MCF 10A (cell line): ENCODE results near the gene ATXN10. TPM values are rescaled to one million over a fixed set of nuclear protein-coding genes. Genes with fewer than 3 reads are reported as not detected.

Source experiments
- BruUV-seq: library from RNA; stranded (reverse); fragments of 400-500 nt; replicated peaks from 2 replicates; lab custom pipeline; 2021; lab: Mats Ljungman, UMichigan
- CTCF ChIA-PET: fragments of 300-600 bp; sonication (Branson Sonifier 250); formaldehyde crosslinking; extraction: SDS; loops from one replicate; lab custom pipeline; 2021; ENCODE audit warnings: antibody characterized with exemption, inconsistent platforms; lab: Yijun Ruan, JAX
- POLR2A ChIA-PET: fragments of 300-600, 350-650 bp; sonication (Branson Sonifier 250); formaldehyde crosslinking; extraction: SDS; loops from one replicate; lab custom pipeline; 2020; ENCODE audit warnings: antibody characterized with exemption, inconsistent platforms; lab: Yijun Ruan, JAX
- DNase-seq: peaks from one replicate; pipeline ENCODE4 v3.0.0-alpha.2; 2018; ENCODE audit not compliant: unreplicated experiment
- H3K27ac Mint-ChIP-seq: one replicate; pipeline ENCODE4 v1.8.0; 2022; ENCODE audit warnings: mild to moderate bottlenecking, low read depth, mixed read lengths; ENCODE audit not compliant: unreplicated experiment
- H3K27me3 Mint-ChIP-seq: one replicate; pipeline ENCODE4 v1.8.0; 2022; ENCODE audit warnings: mixed read lengths; ENCODE audit not compliant: insufficient read depth, unreplicated experiment
- H3K36me3 Mint-ChIP-seq: one replicate; pipeline ENCODE4 v1.8.0; 2022; ENCODE audit warnings: mild to moderate bottlenecking, moderate library complexity, mixed read lengths; ENCODE audit not compliant: insufficient read depth, unreplicated experiment
- H3K4me1 Mint-ChIP-seq: one replicate; pipeline ENCODE4 v1.8.0; 2022; ENCODE audit warnings: mixed read lengths; ENCODE audit not compliant: insufficient read depth, unreplicated experiment
- H3K4me3 Mint-ChIP-seq: one replicate; pipeline ENCODE4 v1.8.0; 2022; ENCODE audit warnings: mild to moderate bottlenecking, moderate library complexity, mixed read lengths; ENCODE audit not compliant: unreplicated experiment
- H3K9me3 Mint-ChIP-seq: one replicate; pipeline ENCODE4 v1.8.0; 2022; ENCODE audit warnings: mixed read lengths; ENCODE audit not compliant: unreplicated experiment
- intact Hi-C: fragments of 100-400 bp; cut with micrococcal nuclease; formaldehyde crosslinking; loops from 2 replicates; pipeline ENCODE4 v1.14.1; 2022
- total RNA-seq: library from RNA; stranded (reverse); gene quantifications from 2 replicates; pipeline ENCODE4 v1.2.3, GENCODE V29; 2022
- TF ChIP-seq, protein P1 (sequence below): fragments of 200-600 bp; IDR thresholded peaks from one replicate; pipeline ENCODE4 v1.8.0; 2022; ENCODE audit warnings: antibody characterized with exemption, mild to moderate bottlenecking; ENCODE audit not compliant: unreplicated experiment

ATXN10 gene
- total RNA-seq, 1 experiment from 2014 or later = 193 TPM

DNA sequence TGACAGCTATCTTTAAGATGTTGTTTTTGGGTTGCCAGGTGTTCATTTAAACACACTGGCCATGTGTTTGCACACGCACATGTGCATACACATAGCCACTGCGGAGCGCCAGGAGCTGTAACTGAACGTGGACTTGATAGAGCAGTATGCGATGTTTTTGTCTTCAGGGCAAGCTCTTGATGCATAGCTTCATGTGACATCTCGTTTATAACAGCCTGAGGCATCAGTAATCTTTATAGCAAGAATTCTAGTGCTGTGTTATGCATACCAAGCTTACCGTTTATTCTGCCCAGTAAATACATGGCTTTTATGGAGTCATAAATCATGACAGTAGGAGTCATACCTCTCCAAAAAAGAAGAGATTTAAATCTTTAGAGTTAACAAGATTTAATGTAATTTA, 87.0 kb downstream of the ATXN10 start:
- intact Hi-C loops = no loop called here
- no peak for DNase-seq
- Mint-ChIP-seq H3K4me3 (no peak overlapping the region), H3K27me3 (no peaks in the 10 kb centered on the region), H3K27ac (no peak overlapping the region), H3K36me3 (peaks cover 57% of the 10 kb centered on the region), H3K9me3 (no peaks in the 10 kb centered on the region), H3K4me1 (peaks cover 9% of the 10 kb centered on the region)
- CTCF ChIA-PET = interaction anchor here (0.7 to 1.9 kb wide), 4 partner anchors 27 to 181 kb away, joined by 3 to 6 read pairs (median 3); no protein-coding TSS in a partner anchor
- BruUV-seq = no TSS peak
- POLR2A ChIA-PET = interaction anchor here (0.6 to 1.0 kb wide), 3 partner anchors 10 to 456 kb away, joined by 3 read pairs; no protein-coding TSS in a partner anchor
- TF ChIP-seq, protein P1, sequence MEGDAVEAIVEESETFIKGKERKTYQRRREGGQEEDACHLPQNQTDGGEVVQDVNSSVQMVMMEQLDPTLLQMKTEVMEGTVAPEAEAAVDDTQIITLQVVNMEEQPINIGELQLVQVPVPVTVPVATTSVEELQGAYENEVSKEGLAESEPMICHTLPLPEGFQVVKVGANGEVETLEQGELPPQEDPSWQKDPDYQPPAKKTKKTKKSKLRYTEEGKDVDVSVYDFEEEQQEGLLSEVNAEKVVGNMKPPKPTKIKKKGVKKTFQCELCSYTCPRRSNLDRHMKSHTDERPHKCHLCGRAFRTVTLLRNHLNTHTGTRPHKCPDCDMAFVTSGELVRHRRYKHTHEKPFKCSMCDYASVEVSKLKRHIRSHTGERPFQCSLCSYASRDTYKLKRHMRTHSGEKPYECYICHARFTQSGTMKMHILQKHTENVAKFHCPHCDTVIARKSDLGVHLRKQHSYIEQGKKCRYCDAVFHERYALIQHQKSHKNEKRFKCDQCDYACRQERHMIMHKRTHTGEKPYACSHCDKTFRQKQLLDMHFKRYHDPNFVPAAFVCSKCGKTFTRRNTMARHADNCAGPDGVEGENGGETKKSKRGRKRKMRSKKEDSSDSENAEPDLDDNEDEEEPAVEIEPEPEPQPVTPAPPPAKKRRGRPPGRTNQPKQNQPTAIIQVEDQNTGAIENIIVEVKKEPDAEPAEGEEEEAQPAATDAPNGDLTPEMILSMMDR = no peak

DNA sequence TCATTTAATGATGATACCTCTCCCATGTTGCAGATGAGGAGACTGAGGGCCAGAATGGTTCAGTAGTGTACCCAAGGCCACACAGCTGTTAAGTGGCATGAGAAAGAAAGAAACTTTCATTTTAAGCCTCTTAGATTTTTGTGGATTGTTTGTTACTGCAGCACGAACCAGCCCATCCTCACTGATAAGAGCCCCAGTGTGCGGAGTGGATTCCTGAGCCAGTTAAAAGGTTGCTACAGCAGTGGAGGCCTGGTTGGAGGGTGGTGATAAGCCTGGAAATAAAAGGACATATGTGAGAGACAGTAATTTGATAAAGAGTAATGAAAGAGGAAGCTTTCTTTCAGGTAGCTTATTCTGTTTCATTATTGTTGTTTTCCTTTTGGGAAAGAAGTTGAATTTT, 89.0 kb downstream of the ATXN10 start:
- peaks cover 11% of the 10 kb centered on the region for H3K4me1 Mint-ChIP-seq
- no peak for DNase-seq
- ChIA-PET POLR2A (interaction anchor here (0.9 to 1.0 kb wide), 3 partner anchors 8 to 291 kb away, joined by 3 read pairs; no protein-coding TSS in a partner anchor), CTCF (interaction anchor here (0.6 kb wide), 2 partner anchors 183 to 234 kb away, joined by 3 read pairs; no protein-coding TSS in a partner anchor)
- TF ChIP-seq, protein P1 = no peak
- H3K27ac Mint-ChIP-seq = no peak overlapping the region
- BruUV-seq = no TSS peak
- H3K4me3 Mint-ChIP-seq = no peak overlapping the region
- intact Hi-C loops = no loop called here
- H3K9me3 Mint-ChIP-seq = no peaks in the 10 kb centered on the region
- peaks cover 60% of the 10 kb centered on the region for H3K36me3 Mint-ChIP-seq
- H3K27me3 Mint-ChIP-seq = no peaks in the 10 kb centered on the region

DNA sequence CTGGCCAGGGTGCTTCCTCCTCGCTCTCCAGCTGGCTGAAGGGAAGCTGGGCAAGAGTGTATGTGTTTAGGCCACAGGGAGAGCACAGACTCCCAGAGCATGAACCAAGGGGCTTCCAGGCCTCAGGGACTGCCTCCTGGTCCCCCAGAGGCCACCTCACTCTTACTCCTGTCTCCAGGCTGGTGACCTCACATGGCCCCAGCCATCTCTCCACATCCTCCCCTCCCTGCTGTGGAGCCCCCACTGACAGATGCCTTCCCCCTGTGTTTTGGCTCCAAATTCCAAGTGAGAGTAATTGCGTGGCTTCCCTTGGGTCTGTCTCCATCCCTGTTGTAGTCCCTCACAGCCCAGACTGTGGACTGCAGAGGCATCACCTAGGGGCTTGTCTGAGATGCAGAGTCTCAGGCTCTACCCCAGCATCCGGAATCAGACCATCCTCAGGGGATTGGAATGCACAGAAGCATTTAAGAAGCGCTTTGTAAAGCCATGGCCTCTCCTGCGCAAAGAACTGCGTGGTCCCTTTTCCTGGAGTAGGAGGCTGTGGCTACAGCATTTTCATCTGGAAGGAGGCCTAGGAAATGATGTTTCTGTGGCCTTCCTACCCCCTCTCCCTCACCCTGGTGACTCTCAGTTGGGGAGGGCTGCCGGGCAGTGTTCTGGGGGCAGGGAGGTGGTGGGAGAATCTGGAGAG, 91.1 kb downstream of the ATXN10 start:
- no TSS peak for BruUV-seq
- no peak for DNase-seq
- CTCF ChIA-PET = no interaction called here
- H3K9me3 Mint-ChIP-seq = no peaks in the 10 kb centered on the region
- intact Hi-C loops = no loop called here
- peaks cover 11% of the 10 kb centered on the region for H3K4me1 Mint-ChIP-seq
- no peak overlapping the region for H3K4me3 Mint-ChIP-seq
- H3K27me3 Mint-ChIP-seq = no peaks in the 10 kb centered on the region
- H3K36me3 Mint-ChIP-seq = peaks cover 57% of the 10 kb centered on the region
- TF ChIP-seq, protein P1 = no peak
- no peak overlapping the region for H3K27ac Mint-ChIP-seq
- POLR2A ChIA-PET = no interaction called here

DNA sequence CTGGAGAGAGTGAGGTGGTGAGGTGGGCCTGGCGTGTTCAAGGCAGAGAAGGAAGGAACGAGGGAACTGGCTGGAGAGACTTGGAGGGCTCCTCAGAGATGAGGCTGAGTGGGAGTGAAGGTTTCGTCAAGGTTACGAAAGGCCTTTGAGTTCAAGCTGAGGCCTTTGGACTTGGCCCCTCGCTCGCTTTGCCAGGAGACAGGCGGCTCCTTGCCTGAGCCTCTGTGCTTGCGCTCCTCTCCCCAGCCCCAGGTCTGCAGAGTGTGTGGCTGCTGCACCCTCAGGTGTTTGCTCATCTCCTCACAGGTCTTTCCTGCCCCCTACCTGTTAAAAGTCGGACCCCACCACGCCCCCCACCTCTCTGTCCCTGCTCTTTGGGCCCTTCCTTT, 91.6 kb downstream of the ATXN10 start:
- Mint-ChIP-seq H3K4me3 (no peak overlapping the region), H3K36me3 (peaks cover 52% of the 10 kb centered on the region), H3K27ac (no peak overlapping the region), H3K9me3 (no peaks in the 10 kb centered on the region), H3K4me1 (peaks cover 11% of the 10 kb centered on the region), H3K27me3 (no peaks in the 10 kb centered on the region)
- intact Hi-C loops = no loop called here
- DNase-seq = no peak
- TF ChIP-seq, protein P1 = no peak
- CTCF ChIA-PET = no interaction called here
- no TSS peak for BruUV-seq
- POLR2A ChIA-PET = no interaction called here
